ENCODE measurements around the gene SLC38A10.

GRCh38 chr17:81285179-81285878 lies 9.8 kb downstream of the SLC38A10 start:
- TF ChIP-seq CTCF (IDR thresholded peaks at IDR 0.05): no peak
- peak; percentile 20 to 64 for TF ChIP-seq POLR2AphosphoS5 (IDR thresholded peaks at IDR 0.05; ENCODE audit: insufficient read depth in 1 of 2, low read depth in 1 of 2)
